Measurements from ENCODE around the gene NOL4L.

Gene NOL4L

DNA sequence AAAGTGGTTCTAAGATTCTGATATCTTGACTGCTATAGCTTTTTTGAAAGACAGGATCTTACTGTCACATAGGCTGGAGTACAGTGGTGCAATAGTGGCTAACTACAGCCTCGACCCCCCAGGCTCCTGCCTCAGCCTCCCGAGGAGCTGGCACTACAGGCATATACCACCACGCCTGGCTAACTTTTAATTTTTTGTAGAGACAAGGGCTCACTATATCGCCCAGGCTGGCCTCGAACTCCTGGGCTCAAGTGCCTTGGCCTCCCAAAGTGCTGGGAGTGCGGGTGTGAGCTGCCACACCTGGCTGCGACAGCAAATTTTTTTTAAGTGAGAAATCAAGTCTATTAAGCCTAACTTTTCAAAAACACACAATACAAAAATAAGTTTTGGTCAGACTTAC lies 106.6 kb downstream of the NOL4L start:
- no peak overlapping the region for H3K27ac ChIP-seq
- H3K36me3 ChIP-seq (ENCODE audit: insufficient read depth, low read length), result no peaks in the 10 kb centered on the region
- H3K4me3 ChIP-seq, result no peak overlapping the region
- no peak overlapping the region for H3K9ac ChIP-seq (ENCODE audit: insufficient read length)
- no peak for DNase-seq (ENCODE audit: low read depth, low spot score)
- H3K9me3 ChIP-seq (ENCODE audit: low read depth, low read length), result no peaks in the 10 kb centered on the region
- TF ChIP-seq EZH2 (IDR thresholded peaks at IDR 0.05), result no peak
- TF ChIP-seq FOXP2 (optimal IDR thresholded peaks at IDR 0.05; ENCODE audit: control extremely low read depth, extremely low read length, insufficient read depth), result no peak
- no peak for TF ChIP-seq POLR2AphosphoS5 (IDR thresholded peaks at IDR 0.05; ENCODE audit: borderline replicate concordance, low read depth, low read length)

DNA sequence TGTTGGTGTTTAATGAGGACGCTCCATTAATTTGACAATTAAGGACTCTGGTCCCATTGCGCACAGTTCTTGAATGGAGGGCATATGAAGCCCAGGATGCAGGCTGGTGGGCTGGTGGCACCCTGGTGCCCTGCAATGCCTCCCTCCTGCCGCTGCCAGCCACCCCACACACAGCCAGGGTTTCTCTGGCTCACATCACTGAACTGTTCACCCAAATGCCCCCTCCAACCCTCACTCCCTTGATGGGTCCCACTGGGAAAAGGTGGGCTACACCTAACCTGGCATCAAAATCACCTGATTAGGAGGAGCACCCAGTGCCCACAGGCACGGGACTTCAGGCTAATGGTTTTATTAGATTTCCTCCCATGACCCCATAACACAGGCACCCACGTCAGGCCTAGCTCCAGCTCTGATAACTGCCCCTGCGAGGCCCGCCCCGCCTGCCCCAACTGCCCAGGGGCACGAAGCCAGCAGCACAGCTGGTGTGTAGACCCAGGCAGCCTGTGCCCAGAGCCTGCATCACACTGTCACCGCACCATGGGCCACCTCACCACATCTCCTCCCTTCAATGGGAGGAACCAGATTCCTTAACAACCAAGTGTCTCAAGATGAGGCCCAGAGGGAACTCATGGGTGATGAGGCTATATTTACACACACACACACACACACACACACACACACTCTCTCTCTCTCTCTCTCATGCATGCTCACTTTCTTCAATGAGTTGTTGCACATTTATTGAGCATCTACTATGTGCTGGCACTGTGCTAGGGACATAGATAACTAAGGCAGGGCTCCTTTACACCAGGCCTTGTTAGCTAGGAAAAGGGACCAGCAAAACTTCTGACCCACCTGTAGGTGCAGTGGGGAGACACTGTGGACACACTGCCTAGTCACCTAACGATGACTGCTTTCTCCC lies 107.3 kb downstream of the NOL4L start:
- H3K27ac ChIP-seq, result no peak overlapping the region
- H3K4me3 ChIP-seq, result no peak overlapping the region
- TF ChIP-seq EZH2 (IDR thresholded peaks at IDR 0.05), result no peak
- DNase-seq (ENCODE audit: low read depth, low spot score), result no peak
- no peaks in the 10 kb centered on the region for H3K9me3 ChIP-seq (ENCODE audit: low read depth, low read length)
- no peak overlapping the region for H3K9ac ChIP-seq (ENCODE audit: insufficient read length)
- H3K36me3 ChIP-seq (ENCODE audit: insufficient read depth, low read length), result no peaks in the 10 kb centered on the region

DNA sequence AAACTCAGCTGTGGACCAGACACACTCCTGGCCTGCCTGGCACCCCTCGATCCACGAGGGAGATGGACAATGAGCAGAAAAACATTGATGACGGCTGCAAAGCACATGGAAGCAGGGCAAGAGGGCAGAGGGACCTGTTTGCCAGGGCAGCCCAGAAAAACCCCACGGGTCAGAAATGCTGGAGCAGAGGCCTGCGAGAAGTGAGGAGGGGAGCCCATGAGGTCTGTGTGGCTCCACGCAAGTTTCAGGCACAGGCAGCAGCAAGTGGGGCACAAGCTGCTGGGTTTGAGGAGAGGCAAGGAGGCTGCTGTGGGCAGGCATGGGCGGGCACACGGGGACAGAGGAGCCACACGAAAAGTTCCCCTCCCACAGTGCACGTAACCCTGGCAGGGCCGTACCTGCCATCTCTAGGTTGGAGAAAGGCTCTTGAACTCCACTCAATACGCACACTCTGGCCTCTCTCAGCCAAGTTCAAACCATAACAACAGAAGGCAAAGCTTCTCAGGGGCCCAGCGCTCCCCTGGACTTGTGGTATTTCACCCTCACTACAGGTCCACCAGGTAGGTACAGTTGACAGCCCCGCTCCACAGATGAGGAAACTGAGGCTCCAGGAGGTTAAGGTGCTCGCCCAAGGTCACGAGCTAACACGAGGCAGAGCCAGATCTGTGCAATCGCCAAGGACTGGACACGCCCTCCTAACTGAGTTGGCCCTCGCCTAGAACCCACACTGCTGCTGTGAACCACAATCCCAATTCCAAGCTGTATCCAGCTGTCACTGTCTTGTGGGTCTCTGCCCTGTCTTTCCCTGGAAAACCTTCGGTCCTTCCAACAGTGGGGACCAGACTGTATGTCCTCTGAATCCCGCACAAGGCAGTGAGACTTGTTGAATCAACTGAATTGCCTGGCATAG lies 108.2 kb downstream of the NOL4L start:
- Histone ChIP-seq H3K27ac (no peak overlapping the region), H3K9ac (ENCODE audit: insufficient read length) (no peak overlapping the region)

DNA sequence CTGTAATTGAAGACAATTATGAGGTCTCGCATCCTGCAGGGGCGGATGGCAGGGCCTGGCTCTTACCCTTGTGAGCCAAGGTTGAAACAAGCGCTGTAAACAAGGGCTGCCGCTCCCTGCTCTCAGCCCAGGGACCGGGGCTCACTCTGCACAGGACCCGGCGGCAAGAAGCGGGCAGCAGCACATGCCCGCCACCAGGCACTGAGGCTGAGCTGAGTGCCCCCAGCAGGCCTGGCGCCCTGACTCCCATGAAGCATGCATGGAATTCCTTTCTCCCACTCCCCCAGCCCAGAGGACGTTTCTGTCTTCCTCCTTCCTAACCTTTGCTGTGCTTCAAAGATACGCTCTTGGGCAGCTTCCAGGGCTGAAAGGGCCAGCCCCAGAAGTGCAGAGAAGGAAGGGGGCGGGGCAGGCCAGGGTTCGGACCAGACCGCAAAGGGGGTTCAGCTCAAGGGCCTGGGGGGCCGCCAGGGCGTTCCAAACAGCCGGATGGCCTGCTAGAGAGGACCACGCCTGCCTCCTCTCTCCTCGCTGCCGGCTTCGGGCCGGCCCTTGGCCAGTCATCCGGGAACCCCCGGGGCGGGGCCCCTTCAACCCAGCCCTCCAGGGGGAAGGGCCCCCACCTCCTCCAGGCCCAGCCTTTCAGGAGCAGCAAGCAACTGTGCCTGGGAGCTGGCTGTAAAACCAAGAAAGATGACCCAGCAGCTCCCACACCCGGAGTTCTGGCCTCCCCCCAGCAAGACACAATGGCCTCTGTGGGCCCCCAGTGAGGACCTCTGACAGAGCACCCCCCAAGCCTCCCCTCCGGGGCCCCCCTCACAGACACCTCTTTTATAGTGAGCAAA lies 109.9 kb downstream of the NOL4L start:
- H3K4me3 ChIP-seq, result peak overlapping the region; percentile 63
- no peaks in the 10 kb centered on the region for H3K36me3 ChIP-seq (ENCODE audit: insufficient read depth, low read length)
- peak overlapping the region; percentile 68 for H3K27ac ChIP-seq
- DNase-seq (ENCODE audit: low read depth, low spot score), result no peak
- TF ChIP-seq FOXP2 (optimal IDR thresholded peaks at IDR 0.05; ENCODE audit: control extremely low read depth, extremely low read length, insufficient read depth) (no peak), POLR2AphosphoS5 (IDR thresholded peaks at IDR 0.05; ENCODE audit: borderline replicate concordance, low read depth, low read length) (no peak; the same call in 1 of the 2 replicates), EZH2 (IDR thresholded peaks at IDR 0.05) (no peak)
- no peaks in the 10 kb centered on the region for H3K9me3 ChIP-seq (ENCODE audit: low read depth, low read length)
- peak overlapping the region; percentile 43 for H3K9ac ChIP-seq (ENCODE audit: insufficient read length)

More for the DNA sequence above, 108.2 kb downstream of the NOL4L start:
- H3K9me3 ChIP-seq (ENCODE audit: low read depth, low read length), result no peaks in the 10 kb centered on the region
- H3K4me3 ChIP-seq, result no peak overlapping the region
- no peaks in the 10 kb centered on the region for H3K36me3 ChIP-seq (ENCODE audit: insufficient read depth, low read length)
- no peak for TF ChIP-seq POLR2AphosphoS5 (IDR thresholded peaks at IDR 0.05; ENCODE audit: borderline replicate concordance, low read depth, low read length)
- no peak for TF ChIP-seq FOXP2 (optimal IDR thresholded peaks at IDR 0.05; ENCODE audit: control extremely low read depth, extremely low read length, insufficient read depth)
- no peak for TF ChIP-seq EZH2 (IDR thresholded peaks at IDR 0.05)
- DNase-seq (ENCODE audit: low read depth, low spot score), result no peak

DNA sequence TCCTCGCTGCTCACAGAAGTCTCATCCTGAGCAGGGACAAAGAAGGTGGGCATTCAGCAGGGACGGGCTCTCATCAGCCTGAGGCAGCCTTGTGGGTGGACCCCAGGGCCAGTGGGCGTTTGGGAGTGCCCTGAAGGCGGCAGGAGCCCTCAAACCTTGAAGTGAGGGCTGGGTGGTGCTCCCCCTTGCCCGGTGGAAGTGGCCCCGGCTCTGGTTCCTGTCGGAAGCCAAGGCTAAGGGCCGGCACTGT lies 110.5 kb downstream of the NOL4L start:
- Histone ChIP-seq H3K9ac (ENCODE audit: insufficient read length) (no peak overlapping the region), H3K9me3 (ENCODE audit: low read depth, low read length) (no peaks in the 10 kb centered on the region), H3K36me3 (ENCODE audit: insufficient read depth, low read length) (no peaks in the 10 kb centered on the region), H3K4me3 (no peak overlapping the region), H3K27ac (no peak overlapping the region)
- DNase-seq (ENCODE audit: low read depth, low spot score), result no peak
- no peak for TF ChIP-seq POLR2AphosphoS5 (IDR thresholded peaks at IDR 0.05; ENCODE audit: borderline replicate concordance, low read depth, low read length)

DNA sequence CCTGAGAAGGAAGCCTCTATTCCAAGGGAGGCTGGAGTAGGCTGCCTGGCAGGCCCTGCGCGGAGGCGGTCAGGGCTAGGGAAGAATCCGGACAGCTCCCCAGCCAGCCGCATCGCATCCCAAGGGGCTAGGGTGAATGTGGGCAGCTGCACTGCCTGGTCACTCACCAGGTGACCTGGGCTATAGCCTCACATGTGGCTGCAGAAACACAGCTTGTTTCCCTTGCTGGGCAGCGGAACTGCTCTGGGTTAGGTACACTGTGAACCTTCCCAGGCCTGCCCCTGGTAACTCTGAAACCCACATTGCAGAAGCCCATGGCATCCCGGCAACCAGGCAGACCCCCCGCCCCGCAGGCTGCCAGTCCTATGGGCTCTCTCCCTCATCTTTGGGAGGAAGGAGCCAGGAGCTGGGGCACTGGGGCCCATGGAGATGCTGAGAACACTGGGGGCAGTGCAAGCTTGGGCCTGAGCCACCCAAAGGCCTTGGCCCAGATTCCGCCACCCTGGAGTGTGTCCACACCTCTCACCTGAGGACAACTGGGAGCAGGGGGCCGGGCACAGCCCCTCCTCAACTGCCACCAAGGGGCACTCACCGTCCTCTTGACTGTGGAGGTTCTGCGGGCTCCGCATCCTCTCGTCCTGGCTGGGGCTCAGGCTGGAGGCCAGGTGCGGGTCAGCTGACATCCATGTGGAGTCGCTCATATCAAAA lies 111.0 kb downstream of the NOL4L start:
- Histone ChIP-seq H3K9ac (ENCODE audit: insufficient read length) (no peak overlapping the region), H3K36me3 (ENCODE audit: insufficient read depth, low read length) (no peaks in the 10 kb centered on the region), H3K27ac (no peak overlapping the region)

DNA sequence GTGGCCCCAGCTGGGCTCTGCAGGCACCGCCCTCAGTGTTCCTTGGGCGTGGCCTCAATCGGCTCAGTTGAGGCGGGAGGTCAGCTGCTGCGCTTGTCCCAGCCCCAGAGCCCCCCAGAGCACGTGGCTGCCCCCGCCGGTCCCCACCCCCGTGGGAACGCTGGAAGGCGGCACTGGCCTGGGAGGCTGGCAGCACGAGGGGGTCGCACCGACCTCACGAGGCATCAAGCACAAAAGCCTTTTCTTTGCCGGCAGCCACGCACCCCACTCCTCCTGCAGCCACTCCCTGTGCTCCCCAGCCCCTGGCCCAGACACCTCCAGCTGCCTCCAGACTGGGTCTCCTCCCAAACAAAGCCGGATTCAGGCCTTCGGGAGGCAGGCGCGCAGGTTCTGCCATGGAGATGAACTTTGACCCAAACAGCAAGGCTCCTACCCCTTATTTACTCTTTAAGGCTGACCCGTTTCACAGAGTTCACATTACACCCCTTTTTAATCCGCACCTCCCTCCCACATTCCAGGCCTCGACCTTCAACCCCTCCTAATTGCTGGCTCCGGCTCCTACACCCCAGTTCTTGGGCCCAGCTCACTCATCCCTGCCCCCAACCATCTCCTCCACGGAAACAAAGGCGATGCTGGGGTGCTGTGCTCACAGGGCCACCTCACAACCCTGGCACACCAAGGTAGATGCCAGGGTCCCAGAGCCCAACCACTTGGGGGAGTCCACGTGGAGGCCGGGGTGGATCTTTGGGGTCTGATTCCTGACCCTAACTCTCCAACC lies 111.7 kb downstream of the NOL4L start:
- TF ChIP-seq POLR2AphosphoS5 (IDR thresholded peaks at IDR 0.05; ENCODE audit: borderline replicate concordance, low read depth, low read length), result no peak
- TF ChIP-seq FOXP2 (optimal IDR thresholded peaks at IDR 0.05; ENCODE audit: control extremely low read depth, extremely low read length, insufficient read depth), result no peak
- TF ChIP-seq EZH2 (IDR thresholded peaks at IDR 0.05), result no peak
- no peaks in the 10 kb centered on the region for H3K36me3 ChIP-seq (ENCODE audit: insufficient read depth, low read length)
- no peak overlapping the region for H3K4me3 ChIP-seq
- no peaks in the 10 kb centered on the region for H3K9me3 ChIP-seq (ENCODE audit: low read depth, low read length)
- no peak overlapping the region for H3K27ac ChIP-seq
- DNase-seq (ENCODE audit: low read depth, low spot score), result no peak
- H3K9ac ChIP-seq (ENCODE audit: insufficient read length), result no peak overlapping the region

More for the DNA sequence above, 111.0 kb downstream of the NOL4L start:
- Histone ChIP-seq H3K9me3 (ENCODE audit: low read depth, low read length) (no peaks in the 10 kb centered on the region), H3K4me3 (no peak overlapping the region)
- no peak for DNase-seq (ENCODE audit: low read depth, low spot score)
- TF ChIP-seq EZH2 (IDR thresholded peaks at IDR 0.05), result no peak
- no peak for TF ChIP-seq FOXP2 (optimal IDR thresholded peaks at IDR 0.05; ENCODE audit: control extremely low read depth, extremely low read length, insufficient read depth)
- no peak for TF ChIP-seq POLR2AphosphoS5 (IDR thresholded peaks at IDR 0.05; ENCODE audit: borderline replicate concordance, low read depth, low read length)
